HG02610 (cell line): Measurements from ENCODE around the gene TM4SF5.

Experiments
- ATAC-seq: cut with Tn5 transposase; IDR thresholded peaks from one replicate; pipeline ENCODE4 v1.9.1; 2021; ENCODE audit warnings: mild to moderate bottlenecking, moderate library complexity; ENCODE audit not compliant: unreplicated experiment

Gene TM4SF5

DNA sequence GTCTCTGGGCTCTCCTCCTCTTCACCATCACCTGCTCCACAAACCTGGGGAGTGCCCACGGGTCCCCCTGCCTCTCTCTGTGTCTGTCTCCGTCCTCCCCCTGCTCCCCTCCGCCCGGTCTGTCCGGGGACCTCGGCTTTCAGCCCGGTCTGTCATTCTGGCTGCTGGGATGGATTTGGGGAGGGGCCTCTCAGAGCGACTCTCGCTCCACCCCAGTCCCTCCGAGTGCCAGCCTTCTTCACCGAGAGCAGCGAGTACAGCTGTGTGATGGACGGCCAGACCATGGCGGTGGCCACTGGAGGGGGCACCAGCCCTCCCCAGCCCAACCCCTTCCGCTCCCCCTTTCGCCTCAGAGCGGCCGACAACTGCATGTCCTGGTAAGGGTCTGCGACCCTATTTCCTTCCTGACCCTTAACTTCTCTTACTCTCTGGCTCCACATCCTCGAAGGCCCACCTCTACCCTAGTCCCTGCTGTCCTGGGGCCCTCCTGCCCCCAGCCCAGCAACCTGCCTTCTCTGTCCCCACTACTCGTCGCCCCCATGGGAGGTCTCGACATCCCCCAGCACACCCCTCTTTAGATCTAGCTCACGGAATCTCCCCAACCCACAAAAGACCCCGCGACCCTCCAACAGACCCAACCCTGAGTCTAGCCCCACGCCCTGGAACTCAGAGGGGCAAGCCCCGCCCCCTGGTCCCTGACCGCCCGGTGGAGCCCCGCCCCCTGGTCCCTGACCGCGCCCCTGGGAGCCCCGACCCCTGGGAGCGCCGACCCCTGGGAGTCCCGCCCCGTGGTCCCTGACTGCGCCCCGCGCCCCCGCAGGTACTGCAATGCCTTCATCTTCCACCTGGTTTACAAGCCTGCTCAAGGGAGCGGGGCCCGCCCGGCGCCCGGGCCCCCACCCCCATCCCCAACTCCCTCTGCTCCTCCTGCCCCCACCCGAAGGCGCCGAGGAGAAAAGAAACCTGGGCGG, 26.4 kb upstream of the TM4SF5 start:
- no peak for ATAC-seq

DNA sequence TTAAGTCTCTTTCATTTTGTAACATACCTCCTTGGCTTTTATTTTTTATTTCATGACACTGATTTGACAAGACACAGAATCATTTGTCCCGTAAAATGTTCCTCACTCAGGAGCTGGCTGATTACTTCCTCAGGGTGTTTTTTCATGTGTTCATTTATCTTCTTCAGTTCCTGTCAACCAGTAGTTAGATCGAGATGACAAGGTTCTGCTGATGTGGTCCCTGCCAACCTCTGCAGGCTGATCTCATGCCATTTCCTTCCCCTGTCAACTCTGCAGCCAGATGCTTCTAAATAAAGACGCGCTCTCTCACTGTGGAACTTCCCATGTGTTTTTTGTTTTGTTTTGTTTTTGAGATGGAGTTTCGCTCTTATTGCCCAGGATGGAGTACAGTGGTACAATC, 23.8 kb upstream of the TM4SF5 start:
- ATAC-seq, result no peak

DNA sequence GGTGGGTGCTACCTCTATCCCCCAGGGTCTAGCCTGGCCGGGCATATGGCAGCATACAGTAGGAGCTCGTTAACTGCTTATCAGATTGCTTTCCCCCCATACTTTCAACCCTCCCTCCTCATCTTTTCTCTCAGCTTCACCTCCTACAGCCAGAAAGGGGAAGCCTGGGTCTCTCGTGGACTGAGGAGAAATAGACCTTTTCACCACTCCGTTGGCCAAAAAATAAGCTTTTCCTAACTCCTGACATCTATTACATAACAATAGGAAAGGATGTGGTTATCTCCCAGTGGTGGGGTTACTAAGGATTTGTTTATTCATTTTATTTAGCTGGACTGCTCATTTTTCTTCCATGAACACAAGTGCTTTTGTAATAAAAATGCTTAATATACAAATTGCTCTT, 23.0 kb upstream of the TM4SF5 start:
- ATAC-seq, result no peak

DNA sequence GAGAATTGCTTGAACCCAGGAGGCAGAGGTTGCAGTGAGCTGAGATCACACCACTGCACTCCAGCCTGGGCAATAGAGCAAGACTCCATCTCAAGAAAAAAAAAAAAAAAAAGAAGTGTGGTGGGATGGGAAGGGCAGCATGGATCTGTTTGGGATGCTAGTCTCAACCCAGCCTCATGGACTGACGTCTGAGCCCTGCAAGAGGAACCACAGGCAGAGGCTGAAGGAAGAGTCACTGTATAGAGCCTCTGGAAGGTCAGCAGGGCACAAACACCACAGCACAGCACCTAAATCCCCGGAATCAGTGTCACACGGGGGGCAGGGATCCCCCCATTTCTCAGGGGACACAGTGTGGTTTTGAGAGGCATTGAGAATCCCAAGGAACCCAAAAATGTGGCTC, 21.1 kb upstream of the TM4SF5 start:
- ATAC-seq, result no peak

DNA sequence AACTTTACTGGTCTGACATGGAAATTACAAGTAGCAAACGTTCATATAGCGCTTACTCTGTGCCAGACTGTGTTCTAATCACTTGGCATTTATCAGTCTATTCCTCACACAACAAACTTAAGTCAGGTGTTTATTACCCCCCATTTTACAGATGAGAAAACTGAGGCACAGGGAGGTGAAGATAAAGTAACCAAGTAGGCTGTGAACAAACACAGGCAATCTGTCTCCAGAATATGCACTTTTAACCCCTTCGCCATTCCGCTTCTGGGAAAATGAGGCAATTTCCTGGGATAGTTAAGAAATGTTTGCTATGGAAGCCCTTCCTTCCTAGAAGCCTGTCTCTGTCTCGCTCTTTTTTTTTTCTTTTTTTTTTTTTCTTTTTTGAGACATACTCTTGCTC, 19.8 kb upstream of the TM4SF5 start:
- no peak for ATAC-seq

DNA sequence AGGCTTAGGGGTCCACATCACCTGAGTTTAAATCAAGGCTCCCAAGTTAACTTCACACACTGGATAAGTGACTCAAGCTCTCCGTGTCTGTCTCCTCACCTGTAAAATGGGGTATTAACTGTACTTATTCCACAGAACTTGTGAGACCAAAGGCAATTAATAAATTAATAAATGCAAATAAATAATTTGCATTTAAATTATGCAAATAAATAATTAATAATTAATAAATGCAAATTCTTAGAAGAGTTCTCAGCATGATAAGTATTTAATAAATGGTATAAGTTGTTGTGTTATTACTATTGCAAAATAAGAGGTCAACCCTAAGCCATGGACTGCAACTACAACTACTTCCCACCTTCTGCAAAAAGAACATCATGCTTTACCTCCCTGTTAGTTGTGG, 18.3 kb upstream of the TM4SF5 start:
- ATAC-seq, result no peak

DNA sequence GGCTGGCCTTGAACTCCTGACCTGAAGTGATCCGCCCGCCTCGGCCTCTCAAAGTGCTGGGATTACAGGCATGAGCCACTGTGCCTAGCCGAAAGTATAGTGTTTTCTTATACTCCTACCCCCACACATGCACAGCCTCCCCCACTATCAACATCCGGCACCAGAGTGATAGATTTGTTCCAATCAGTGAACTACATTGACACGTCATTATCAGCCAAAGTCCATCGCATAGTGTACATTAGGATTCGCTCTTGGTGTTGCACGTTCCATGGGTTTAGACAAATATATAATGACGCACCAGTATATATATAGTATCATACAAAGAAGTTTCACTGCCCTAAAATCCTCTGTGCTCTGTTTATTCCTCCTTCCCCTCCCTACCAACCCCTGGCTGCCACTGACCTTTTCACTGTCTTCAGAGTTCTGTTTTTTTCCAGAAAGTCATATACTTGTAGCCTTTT, 11.9 kb upstream of the TM4SF5 start:
- ATAC-seq, result no peak

DNA sequence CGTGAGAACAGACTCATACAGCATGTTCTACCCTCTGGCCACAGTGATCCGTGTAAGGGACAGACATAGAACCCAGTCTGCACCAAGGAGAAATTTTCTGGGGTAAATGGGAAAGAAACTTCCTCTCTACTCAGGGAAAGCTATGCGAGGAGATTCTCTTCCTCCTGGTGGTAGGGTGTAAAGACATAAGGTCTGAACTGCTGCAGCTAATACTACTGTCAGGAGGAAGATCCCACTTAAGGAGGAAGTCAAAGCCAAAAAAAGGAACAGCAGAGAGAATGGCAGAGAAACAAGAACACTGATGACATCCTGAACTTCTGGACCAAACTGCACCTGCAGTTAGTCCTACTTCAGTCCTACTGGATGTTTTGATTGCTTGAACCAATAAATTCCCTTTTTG, 7.1 kb upstream of the TM4SF5 start:
- no peak for ATAC-seq

DNA sequence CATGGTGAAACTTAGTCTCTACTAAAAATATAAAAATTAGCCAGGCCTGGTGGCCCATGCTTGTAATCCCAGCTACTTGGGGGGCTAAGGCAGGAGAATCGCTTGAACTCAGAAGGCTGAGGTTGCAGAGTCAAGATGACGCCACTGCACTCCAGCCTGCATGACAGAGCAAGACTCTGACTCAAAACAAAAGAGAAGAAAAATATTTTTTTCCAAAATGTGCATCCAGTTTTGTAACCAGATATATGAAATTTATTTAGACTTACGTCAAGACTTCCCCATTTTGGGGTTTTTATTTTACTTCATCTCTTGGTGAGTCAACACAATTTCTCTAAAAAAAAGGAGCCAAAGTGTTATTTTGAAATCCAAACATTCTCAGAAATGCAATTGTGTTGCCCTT, 5.5 kb upstream of the TM4SF5 start:
- no peak for ATAC-seq

DNA sequence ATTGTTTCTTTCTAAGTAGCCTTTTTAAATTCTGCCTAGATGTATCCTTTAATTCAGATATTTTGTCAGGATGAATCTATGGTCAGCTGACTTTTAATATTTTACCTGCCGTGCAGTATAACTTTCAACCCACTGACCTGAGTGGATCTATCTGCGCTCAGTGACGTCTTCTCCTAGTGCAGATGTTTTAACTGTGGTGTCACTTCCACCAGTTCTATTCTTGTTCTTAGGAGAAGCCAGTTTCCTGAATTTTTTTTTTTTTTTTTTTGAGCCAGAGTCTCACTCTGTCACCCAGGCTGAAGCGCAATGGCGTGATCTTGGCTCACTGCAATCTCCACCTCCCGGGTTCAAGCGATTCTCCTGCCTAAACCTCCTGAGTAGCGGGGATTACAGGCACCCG, 5.0 kb upstream of the TM4SF5 start:
- ATAC-seq, result no peak

DNA sequence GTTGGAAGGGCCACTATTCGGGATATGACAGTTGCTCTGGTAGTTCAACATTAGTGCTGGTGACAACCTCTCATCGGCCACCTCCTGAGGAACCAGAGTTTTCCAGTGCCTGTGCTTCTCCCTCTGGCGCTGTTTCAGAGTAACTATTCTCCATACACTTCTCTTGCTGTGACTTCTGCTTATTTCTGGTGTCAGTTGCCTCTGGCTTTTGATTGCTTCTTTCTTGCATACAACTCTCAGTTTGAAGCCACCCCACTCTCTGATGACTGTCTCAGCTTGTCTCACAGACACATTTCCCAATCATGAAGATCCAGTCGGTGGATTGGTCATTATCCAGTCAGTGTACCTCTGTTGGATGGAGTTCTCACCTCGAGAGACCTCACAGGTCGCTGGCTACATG, 3.4 kb upstream of the TM4SF5 start:
- ATAC-seq, result no peak

DNA sequence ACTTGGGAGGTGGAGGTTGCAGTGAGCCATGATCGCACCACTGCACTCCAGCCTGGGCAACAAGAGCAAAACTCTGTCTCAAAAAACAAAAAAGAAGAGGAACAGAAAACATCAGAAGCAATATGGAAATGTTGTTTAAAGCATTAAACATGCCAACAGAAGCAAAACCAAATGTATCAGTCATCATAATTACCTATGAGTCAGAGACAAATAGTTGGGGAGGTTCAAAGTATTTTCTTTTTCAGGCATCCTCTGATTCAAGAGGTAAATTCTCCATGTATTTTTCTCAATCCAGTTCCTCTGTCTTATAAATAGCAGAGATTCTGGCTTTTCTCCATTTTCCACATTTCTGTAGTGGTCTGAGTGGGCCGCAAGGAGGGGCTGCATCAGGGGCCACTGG, 2.1 kb upstream of the TM4SF5 start:
- ATAC-seq, result no peak

DNA sequence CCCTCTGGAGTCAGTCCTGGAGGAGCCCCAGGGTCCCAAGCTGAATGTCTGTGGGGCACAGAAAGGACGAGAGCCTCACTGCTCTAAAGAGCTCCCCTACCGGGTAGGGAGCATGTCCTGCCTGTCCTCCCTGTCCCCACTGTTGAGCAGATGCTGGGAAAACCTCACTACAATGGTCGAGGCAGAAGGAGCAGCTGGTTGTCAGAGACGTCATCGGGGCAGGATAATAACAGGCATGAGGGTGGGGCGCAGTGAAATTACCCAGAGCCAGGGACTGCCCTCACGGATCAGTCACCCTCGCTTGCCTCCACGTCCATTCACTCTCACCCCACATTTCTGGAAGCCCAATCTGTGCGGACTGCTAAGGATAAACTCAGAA, 538 bp downstream of the TM4SF5 start:
- ATAC-seq, result no peak

DNA sequence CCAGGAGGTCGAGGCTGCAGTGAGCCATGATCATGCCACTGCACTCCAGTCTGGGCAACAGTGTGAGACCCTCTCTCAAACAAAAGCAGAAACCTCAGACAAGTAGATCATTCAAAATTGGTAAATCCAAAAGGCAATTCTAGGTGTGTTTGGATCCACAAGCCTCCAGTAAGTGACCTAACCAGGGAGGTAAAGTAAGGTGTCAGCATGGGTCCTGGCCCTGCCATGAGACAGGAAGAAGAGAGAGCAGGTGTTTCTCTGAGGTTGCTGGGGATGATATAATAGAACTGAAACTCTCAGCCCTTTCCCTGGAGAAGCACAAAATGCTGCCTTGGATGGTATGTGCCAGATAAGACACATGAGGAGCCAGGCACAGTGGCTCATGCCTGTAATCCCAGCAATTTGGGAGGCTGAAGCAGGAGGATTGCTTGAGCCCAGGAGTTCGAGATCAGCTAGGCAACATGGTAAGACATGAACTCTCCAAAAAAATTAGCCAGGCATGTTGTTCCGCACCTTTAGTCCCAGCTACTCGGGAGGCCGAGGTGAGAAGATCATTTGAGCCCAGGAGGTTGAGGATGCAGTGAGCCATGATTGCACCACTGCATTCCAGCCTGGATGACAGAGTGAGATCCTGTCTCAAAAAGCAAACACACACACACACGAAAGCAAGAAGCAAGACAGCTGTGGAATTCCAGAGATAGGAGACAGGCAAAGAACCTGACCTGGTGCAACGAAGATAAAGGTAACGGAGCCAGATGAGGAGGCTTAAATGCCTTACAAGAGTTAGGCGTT, 6.5 kb downstream of the TM4SF5 start:
- ATAC-seq, result no peak

DNA sequence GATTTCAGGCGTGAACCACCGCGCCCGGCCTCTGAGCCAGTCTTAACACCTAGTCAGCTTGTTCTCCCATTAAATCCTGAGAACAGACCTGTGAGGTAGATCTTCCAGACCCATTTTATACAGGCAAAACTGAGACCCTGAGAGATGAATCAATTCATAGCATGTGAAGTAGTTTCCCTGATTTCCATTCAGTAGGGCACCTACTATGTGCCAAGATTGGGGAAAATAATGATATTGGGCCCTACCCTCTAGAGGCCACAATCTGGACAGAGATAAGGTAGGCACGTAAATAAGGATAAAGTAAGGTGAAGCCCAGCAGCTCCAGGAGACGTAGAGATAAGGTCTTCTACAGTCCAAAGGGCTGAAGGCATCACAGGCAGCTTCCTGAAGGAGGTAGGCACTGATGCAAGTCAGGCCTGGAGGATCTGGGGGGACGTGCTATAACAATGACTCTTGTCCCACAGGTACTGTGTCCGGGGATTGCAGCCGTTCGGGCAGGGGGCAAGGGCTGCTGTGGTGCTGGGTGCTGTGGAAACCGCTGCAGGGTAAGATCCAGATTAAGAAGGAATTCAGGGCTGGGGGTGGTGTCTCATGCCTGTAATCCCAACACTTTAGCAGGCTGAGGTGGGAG, 8.8 kb downstream of the TM4SF5 start:
- ATAC-seq, result no peak

DNA sequence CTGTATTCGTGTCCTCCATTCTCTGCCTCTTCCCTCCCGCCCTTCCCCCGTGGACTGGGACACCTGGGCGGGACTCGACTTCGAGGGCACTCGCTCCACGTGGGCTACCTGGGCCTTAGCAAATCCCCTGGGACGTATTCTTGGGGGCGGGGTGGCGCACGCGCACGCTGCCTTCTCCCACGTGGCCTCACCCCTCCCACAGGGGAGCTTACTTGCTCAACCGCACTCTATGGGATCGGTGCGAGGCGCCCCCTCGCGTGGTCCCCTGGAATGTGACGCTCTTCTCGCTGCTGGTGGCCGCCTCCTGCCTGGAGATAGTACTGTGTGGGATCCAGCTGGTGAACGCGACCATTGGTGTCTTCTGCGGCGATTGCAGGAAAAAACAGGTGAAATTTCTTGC, 11.0 kb downstream of the TM4SF5 start:
- ATAC-seq, result no peak

DNA sequence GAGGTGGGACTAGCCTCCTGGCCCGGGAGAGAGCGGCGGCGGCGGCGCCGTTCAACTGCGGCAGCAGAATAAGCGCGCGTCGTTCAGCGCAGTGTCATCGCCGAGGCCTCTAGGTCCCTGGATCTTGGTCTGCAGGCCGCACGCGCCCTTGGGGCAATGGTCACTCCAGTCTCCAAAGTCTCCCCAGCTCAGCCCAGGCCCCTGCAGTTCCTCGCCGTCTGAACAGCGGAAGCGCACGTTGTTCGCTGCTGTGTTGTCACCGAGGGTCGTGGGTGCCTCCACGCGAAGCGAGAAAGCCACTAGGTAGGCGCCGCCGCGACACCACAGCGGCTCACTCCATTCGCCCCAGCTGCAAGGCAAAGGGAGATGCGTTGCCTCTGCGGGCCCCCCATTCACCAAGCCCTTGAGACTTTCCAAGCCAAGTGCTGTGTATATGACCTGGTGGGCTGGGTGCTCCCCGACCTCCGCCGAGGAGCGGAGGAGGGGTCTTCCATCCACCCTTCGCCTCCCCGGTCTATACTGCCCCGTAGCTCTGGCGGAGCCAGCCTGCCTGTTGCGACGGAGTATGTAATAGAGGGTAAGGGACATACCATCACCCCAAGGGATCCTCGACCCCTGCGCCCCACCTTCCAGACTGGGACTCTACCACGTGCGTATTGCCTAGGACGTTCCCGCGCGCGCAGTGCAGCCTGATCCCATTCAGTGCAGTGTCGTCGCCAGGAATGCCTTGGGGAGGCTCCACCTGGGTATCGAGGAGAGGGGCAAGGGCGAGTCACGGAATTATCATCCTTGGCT, 13.8 kb downstream of the TM4SF5 start:
- no peak for ATAC-seq

DNA sequence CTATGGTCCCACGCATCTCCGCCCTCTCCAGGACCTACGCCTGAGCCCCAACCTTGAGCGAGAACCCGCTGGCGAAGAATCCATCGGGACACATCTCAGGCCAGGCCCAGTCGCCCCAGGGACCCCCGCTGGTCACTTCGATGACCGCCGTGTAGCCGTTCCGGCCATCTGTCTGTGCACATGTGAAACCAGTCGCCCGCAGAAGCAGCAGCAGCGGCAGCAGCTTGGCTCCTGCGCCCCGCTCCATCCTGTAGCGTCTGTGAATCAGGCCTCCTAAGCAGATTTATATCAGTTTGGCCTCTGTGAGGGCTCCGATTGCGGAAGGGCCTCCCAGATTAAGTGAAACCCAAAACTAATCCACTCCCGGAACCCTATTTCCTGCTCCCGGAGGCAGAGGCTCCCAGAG, 14.4 kb downstream of the TM4SF5 start, which contains the start of gene VMO1:
Gene VMO1 (minus strand): TSS at position 259 of the 406 bp plus-strand sequence. CDS start 12 bp downstream, at position 247.
- ATAC-seq, result no peak

DNA sequence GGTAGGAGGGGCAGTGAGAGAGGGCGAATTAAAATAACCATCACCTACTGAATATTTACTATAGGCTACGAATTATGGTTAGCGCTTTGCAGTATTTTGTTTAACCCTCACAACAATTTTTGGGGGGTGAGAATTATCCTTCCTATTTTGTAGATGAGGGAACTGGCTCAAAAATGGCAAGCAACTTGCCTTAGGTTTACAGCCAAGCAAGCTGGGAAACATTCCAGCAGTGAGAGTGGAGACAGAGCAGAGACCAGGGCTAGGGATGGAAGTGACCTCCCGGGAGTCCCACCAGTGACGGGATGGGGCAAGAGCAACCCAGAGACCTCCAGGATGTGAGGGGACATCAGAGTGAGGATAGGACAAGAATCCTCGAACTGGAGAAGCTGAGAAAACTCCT, 14.8 kb downstream of the TM4SF5 start:
- no peak for ATAC-seq

DNA sequence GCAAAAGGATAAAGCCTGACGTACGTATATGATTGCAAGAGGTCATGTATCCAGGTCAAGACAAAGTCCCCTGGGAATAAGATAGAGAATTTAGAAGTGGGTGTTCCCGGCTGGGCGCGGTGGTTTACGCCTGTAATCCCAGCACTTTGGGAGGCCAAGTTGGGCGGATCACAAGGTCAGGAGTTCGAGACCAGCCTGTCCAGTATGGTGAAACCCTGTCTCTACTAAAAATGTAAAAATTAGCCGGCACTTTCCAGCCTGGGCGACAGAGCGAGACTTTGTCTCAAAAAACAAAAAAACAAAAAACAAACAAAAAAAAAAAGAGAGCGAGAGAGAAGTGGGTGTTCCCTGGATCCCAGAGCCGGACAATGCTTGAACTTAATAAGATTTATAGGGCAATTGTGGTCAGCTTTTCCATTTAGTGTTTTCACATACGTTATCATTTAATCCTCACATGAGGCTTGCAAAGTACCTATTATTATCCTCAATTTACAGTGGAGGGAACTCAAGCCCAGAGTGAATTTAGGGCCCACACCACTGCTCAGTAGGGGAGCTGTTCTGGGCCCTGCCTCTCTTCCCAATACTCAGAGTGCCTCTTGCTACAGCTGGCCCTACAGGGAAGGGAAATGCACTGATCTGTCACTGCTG, 16.6 kb downstream of the TM4SF5 start:
- no peak for ATAC-seq
